Small intestine (tissue), 7 donors: ENCODE data around the gene HEXIM2. TPM values are rescaled to one million over a fixed set of nuclear protein-coding genes. Genes with fewer than 3 reads are reported as not detected.

ENCODE experiments used
- DNase-seq, 2 donors: peaks; one replicate each; pipeline versions ENCODE4 v3.0.0 to v3.0.0-alpha.2; 2013
- FAIRE-seq: peaks from 2 replicates; lab custom pipeline; 2012; peaks lifted over from hg19 to GRCh38; lab: Jason Lieb, UNC
- H3K27ac ChIP-seq, 3 donors: one replicate each; pipeline ENCODE4 v1.5.1; 2013; ENCODE audit warnings: low read length in 2 of 3, mild to moderate bottlenecking in 2 of 3, control low read depth in 1 of 3, inconsistent platforms in 1 of 3, low read depth in 1 of 3, moderate library complexity in 1 of 3
- H3K27me3 ChIP-seq, 3 donors: one replicate each; pipeline ENCODE4 v1.6.1; 2013; ENCODE audit warnings: low read length in 3 of 3, inconsistent platforms in 1 of 3; ENCODE audit not compliant: control insufficient read depth in 3 of 3, insufficient read depth in 3 of 3
- H3K36me3 ChIP-seq, 3 donors: one replicate each; pipeline ENCODE4 v1.6.1; 2013; ENCODE audit warnings: low read length in 3 of 3, inconsistent platforms in 1 of 3, low read depth in 1 of 3, mild to moderate bottlenecking in 1 of 3, moderate library complexity in 1 of 3; ENCODE audit not compliant: control insufficient read depth in 3 of 3, insufficient read depth in 2 of 3
- H3K4me1 ChIP-seq, 3 donors: one replicate each; pipeline ENCODE4 v1.6.1; 2013; ENCODE audit warnings: low read length in 2 of 3, inconsistent platforms in 1 of 3, low read depth in 1 of 3, mild to moderate bottlenecking in 1 of 3, moderate library complexity in 1 of 3; ENCODE audit not compliant: control insufficient read depth in 3 of 3, insufficient read depth in 2 of 3
- H3K4me3 ChIP-seq, 3 donors: one replicate each; pipeline ENCODE4 v1.5.1; 2013; ENCODE audit warnings: low read length in 3 of 3, control low read depth in 1 of 3, inconsistent platforms in 1 of 3, low read depth in 1 of 3, mild to moderate bottlenecking in 1 of 3, moderate library complexity in 1 of 3
- H3K9me3 ChIP-seq, 2 donors: one replicate each; pipeline ENCODE4 v1.6.1; 2013; ENCODE audit warnings: low read depth in 1 of 2, low read length in 1 of 2; ENCODE audit not compliant: control insufficient read depth in 2 of 2, insufficient read depth in 1 of 2
- WGBS, 3 donors: extraction: QIAGEN DNeasy Blood & Tissue Kit; methylation state at CpG; one replicate each; pipeline ENCODE4 v1.1.7; 2013; 5-methylcytosine and 5-hydroxymethylcytosine counted together
- polyA plus RNA-seq, 4 donors: library from polyadenylated mRNA; stranded (reverse) in 3 of 4; unstranded in 1 of 4; fragments of 200-250 nt in 3 of 4; fragments of 120-200 nt in 1 of 4; gene quantifications; one replicate each; pipeline versions ENCODE4 v1.2.1 to v1.2.3, GENCODE V29; 2013
- donor health status: healthy with polysubstance abuse.
- donor health status: control.
- donor health status: control.
- donor health status: Bipolar disorder and iron deficiency.
- donor health status: healthy.

HEXIM2 gene
- polyA plus RNA-seq, 4 donors = 11.2 to 13.3 (median 12.1) TPM

- Histone ChIP-seq H3K9me3 (no peaks in the 10 kb centered on the region), H3K4me1 (peaks cover 0 to 2% (median 2%) of the 10 kb centered on the region in 3 donors), H3K36me3 (peaks cover 0 to 59% (median 0%) of the 10 kb centered on the region in 3 donors), H3K27me3 (no peaks in the 10 kb centered on the region), H3K4me3 (no peak overlapping the region), H3K27ac (no peak overlapping the region)
- 90 to 93% (median 91%) methylated on average over 4 of the region's 4 CpGs for WGBS, 3 donors
- FAIRE-seq (no peak), DNase-seq (no peak)
These were observed 44.3 kb upstream of the HEXIM2 start for GRCh38 chr17:45117334-45117733.

GRCh38 chr17:45117848-45118646 is 43.6 kb upstream of the HEXIM2 start:
- Histone ChIP-seq H3K4me3 (no peak overlapping the region), H3K27me3 (no peaks in the 10 kb centered on the region), H3K27ac (no peak overlapping the region), H3K4me1 (peaks cover 0 to 9% (median 4%) of the 10 kb centered on the region in 3 donors), H3K9me3 (no peaks in the 10 kb centered on the region), H3K36me3 (peaks cover 0 to 52% (median 0%) of the 10 kb centered on the region in 3 donors)
- WGBS, 3 donors = 89 to 90% (median 89%) methylated on average over 20 of the region's 20 CpGs
- DNase-seq (no peak), FAIRE-seq (no peak)

- Histone ChIP-seq H3K4me3 (no peak overlapping the region), H3K9me3 (no peaks in the 10 kb centered on the region), H3K27me3 (no peaks in the 10 kb centered on the region), H3K36me3 (peaks cover 0 to 45% (median 0%) of the 10 kb centered on the region in 3 donors), H3K4me1 (peaks cover 0 to 15% (median 8%) of the 10 kb centered on the region in 3 donors), H3K27ac (no peak overlapping the region)
- DNase-seq (no peak), FAIRE-seq (no peak)
- WGBS, 3 donors = 87 to 94% (median 89%) methylated on average over 23 of the region's 23 CpGs
These were observed 43.0 kb upstream of the HEXIM2 start for GRCh38 chr17:45118691-45119090.

GRCh38 chr17:45119964-45120363 is 41.7 kb upstream of the HEXIM2 start:
- FAIRE-seq (no peak), DNase-seq (no peak)
- Histone ChIP-seq H3K27ac (no peak overlapping the region), H3K4me1 (peaks cover 0 to 26% (median 11%) of the 10 kb centered on the region in 3 donors), H3K27me3 (no peaks in the 10 kb centered on the region), H3K36me3 (peaks cover 0 to 35% (median 0%) of the 10 kb centered on the region in 3 donors), H3K4me3 (no peak overlapping the region), H3K9me3 (no peaks in the 10 kb centered on the region)
- WGBS, 3 donors = 85 to 90% (median 86%) methylated on average over 8 of the region's 8 CpGs

- H3K9me3 ChIP-seq = no peaks in the 10 kb centered on the region
- peaks cover 0 to 32% (median 0%) of the 10 kb centered on the region in 3 donors for H3K36me3 ChIP-seq
- DNase-seq (no peak), FAIRE-seq (no peak)
- peaks cover 0 to 28% (median 11%) of the 10 kb centered on the region in 3 donors for H3K4me1 ChIP-seq
- H3K27me3 ChIP-seq = no peaks in the 10 kb centered on the region
- no peak overlapping the region for H3K27ac ChIP-seq
- WGBS, 3 donors = 86 to 96% (median 91%) methylated on average over 20 to 22 of the region's 22 CpGs
- H3K4me3 ChIP-seq = no peak overlapping the region
These were observed 41.1 kb upstream of the HEXIM2 start for GRCh38 chr17:45120558-45120957.

- H3K4me1 ChIP-seq = peaks cover 0 to 28% (median 11%) of the 10 kb centered on the region in 3 donors
- no peaks in the 10 kb centered on the region for H3K9me3 ChIP-seq
- H3K4me3 ChIP-seq = no peak overlapping the region
- 56 to 92% (median 57%) methylated on average over 23 to 45 of the region's 45 CpGs for WGBS, 3 donors
- no peak for DNase-seq
- no peak overlapping the region for H3K27ac ChIP-seq
- H3K36me3 ChIP-seq = peaks cover 0 to 32% (median 0%) of the 10 kb centered on the region in 3 donors
- H3K27me3 ChIP-seq = no peaks in the 10 kb centered on the region
- FAIRE-seq = no peak
These were observed 40.6 kb upstream of the HEXIM2 start for GRCh38 chr17:45121055-45121454.

- no peak for FAIRE-seq
- Histone ChIP-seq H3K27ac (peak overlapping the region in 2 of 3 donors; percentile 4 to 50), H3K27me3 (no peaks in the 10 kb centered on the region), H3K4me3 (no peak overlapping the region), H3K4me1 (peaks cover 0 to 46% (median 17%) of the 10 kb centered on the region in 3 donors), H3K36me3 (peaks cover 0 to 21% (median 0%) of the 10 kb centered on the region in 3 donors), H3K9me3 (no peaks in the 10 kb centered on the region)
- no peak for DNase-seq
- 87 to 88% (median 88%) methylated on average over 6 of the region's 6 CpGs for WGBS, 3 donors
These were observed 38.5 kb upstream of the HEXIM2 start for GRCh38 chr17:45123076-45123770.
